Natural killer cell (primary cell): Measurements from ENCODE around the gene CEBPB. TPM values are rescaled to one million over a fixed set of nuclear protein-coding genes. Genes with fewer than 3 reads are reported as not detected.

Experiments used
- ATAC-seq, 3 donors: fragments of 150-1000 bp in 2 of 3; fragments of 200-7000 bp in 1 of 3; cut with Tn5 transposase; 1 replicate in 1 of 3; 2 replicates in 2 of 3; pipeline ENCODE4 v1.10.0; 2021; ENCODE audit warnings: mild to moderate bottlenecking in 2 of 3, moderate library complexity in 2 of 3
- DNase-seq, 2 donors: peaks; one replicate each; pipeline versions ENCODE4 v3.0.0 to v3.0.0-alpha.2; 2013 to 2021; ENCODE audit warnings: mixed read lengths in 1 of 2
- H3K27ac ChIP-seq: one replicate; pipeline ENCODE4 v1.5.1; 2013; ENCODE audit warnings: mild to moderate bottlenecking, low read length
- H3K27me3 ChIP-seq: one replicate; pipeline ENCODE4 v1.6.1; 2013; ENCODE audit warnings: low read length; ENCODE audit not compliant: control insufficient read depth, insufficient read depth
- H3K36me3 ChIP-seq: one replicate; pipeline ENCODE4 v1.6.1; 2013; ENCODE audit warnings: low read length; ENCODE audit not compliant: control insufficient read depth, insufficient read depth
- H3K4me1 ChIP-seq: one replicate; pipeline ENCODE4 v1.6.1; 2013; ENCODE audit warnings: low read length; ENCODE audit not compliant: control insufficient read depth, insufficient read depth
- H3K4me3 ChIP-seq: one replicate; pipeline ENCODE4 v1.5.1; 2013; ENCODE audit warnings: low read length
- H3K9me3 ChIP-seq: one replicate; pipeline ENCODE4 v1.6.1; 2013; ENCODE audit warnings: low read length; ENCODE audit not compliant: control insufficient read depth, insufficient read depth
- H3K27ac Mint-ChIP-seq, 2 donors: one replicate each; pipeline ENCODE4 v1.8.0; 2022; ENCODE audit warnings: mild to moderate bottlenecking in 2 of 2, mixed read lengths in 2 of 2, moderate library complexity in 1 of 2
- H3K27me3 Mint-ChIP-seq, 2 donors: one replicate each; pipeline ENCODE4 v1.8.0; 2022; ENCODE audit warnings: low read depth in 2 of 2, mixed read lengths in 2 of 2
- H3K36me3 Mint-ChIP-seq: one replicate; pipeline ENCODE4 v1.8.0; 2022; ENCODE audit warnings: mixed read lengths
- H3K4me1 Mint-ChIP-seq, 2 donors: one replicate each; pipeline ENCODE4 v1.8.0; 2022; ENCODE audit warnings: mixed read lengths in 2 of 2
- H3K4me3 Mint-ChIP-seq: one replicate; pipeline ENCODE4 v1.8.0; 2022; ENCODE audit warnings: mild to moderate bottlenecking, moderate library complexity, mixed read lengths
- H3K9me3 Mint-ChIP-seq, 2 donors: one replicate each; pipeline ENCODE4 v1.8.0; 2022; ENCODE audit warnings: mixed read lengths in 2 of 2
- WGBS: methylation state at CpG from one replicate; pipeline ENCODE4 v1.1.7; 2013; ENCODE audit warnings: missing lambda C conversion rate; ENCODE audit not compliant: insufficient coverage; 5-methylcytosine and 5-hydroxymethylcytosine counted together
- intact Hi-C: fragments of 100-400 bp; cut with micrococcal nuclease; formaldehyde crosslinking; loops from one replicate; pipeline ENCODE4 v1.14.2; 2022
- total RNA-seq, 4 donors: library from RNA; stranded (reverse); fragments of 120-200 nt in 1 of 4; gene quantifications; one replicate each; pipeline versions ENCODE4 v1.2.3 to v1.2.4, GENCODE V29; 2013 to 2022
- TF ChIP-seq, protein P1 (sequence below): fragments of 200-600 bp; IDR thresholded peaks from one replicate; pipeline ENCODE4 v1.8.0; 2022; ENCODE audit warnings: antibody characterized with exemption

Gene CEBPB
- total RNA-seq, 3 donors from 2014 or later (not counting 1 experiment from before 2014, with no cell fraction given), result 32.1 to 79.8 (median 68.2) TPM

GRCh38 chr20:50146732-50147662, 43.6 kb upstream of the CEBPB start:
- Mint-ChIP-seq H3K36me3 (no peaks in the 10 kb centered on the region), H3K4me3 (peak overlapping the region; percentile 76), H3K4me1 (peaks cover 50 to 75% of the 10 kb centered on the region in 2 donors), H3K27ac (peak overlapping the region; percentile 91 to 96), H3K27me3 (no peaks in the 10 kb centered on the region), H3K9me3 (no peaks in the 10 kb centered on the region)
- 23% methylated on average over 17 of the region's 17 CpGs for WGBS
- intact Hi-C loops, result no loop called here
- Histone ChIP-seq H3K27ac (peak overlapping the region; percentile 94), H3K4me3 (peak overlapping the region; percentile 14), H3K36me3 (peaks cover 20% of the 10 kb centered on the region), H3K9me3 (no peaks in the 10 kb centered on the region), H3K27me3 (no peaks in the 10 kb centered on the region), H3K4me1 (peaks cover 48% of the 10 kb centered on the region)
- DNase-seq, result peak; percentile 57 to 92
- peak; percentile 95 to 98 (median 97) for ATAC-seq
- TF ChIP-seq, protein P1, sequence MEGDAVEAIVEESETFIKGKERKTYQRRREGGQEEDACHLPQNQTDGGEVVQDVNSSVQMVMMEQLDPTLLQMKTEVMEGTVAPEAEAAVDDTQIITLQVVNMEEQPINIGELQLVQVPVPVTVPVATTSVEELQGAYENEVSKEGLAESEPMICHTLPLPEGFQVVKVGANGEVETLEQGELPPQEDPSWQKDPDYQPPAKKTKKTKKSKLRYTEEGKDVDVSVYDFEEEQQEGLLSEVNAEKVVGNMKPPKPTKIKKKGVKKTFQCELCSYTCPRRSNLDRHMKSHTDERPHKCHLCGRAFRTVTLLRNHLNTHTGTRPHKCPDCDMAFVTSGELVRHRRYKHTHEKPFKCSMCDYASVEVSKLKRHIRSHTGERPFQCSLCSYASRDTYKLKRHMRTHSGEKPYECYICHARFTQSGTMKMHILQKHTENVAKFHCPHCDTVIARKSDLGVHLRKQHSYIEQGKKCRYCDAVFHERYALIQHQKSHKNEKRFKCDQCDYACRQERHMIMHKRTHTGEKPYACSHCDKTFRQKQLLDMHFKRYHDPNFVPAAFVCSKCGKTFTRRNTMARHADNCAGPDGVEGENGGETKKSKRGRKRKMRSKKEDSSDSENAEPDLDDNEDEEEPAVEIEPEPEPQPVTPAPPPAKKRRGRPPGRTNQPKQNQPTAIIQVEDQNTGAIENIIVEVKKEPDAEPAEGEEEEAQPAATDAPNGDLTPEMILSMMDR, result no peak

- H3K4me3 Mint-ChIP-seq, result peak overlapping the region; percentile 25
- H3K27me3 ChIP-seq, result no peaks in the 10 kb centered on the region
- H3K4me3 ChIP-seq, result no peak overlapping the region
- TF ChIP-seq, protein P1, result no peak
- H3K9me3 ChIP-seq, result no peaks in the 10 kb centered on the region
- no peak for DNase-seq
- H3K36me3 Mint-ChIP-seq, result no peaks in the 10 kb centered on the region
- no peaks in the 10 kb centered on the region for H3K9me3 Mint-ChIP-seq
- intact Hi-C loops, result no loop called here
- no peak overlapping the region for H3K27ac ChIP-seq
- 97% methylated on average over 16 of the region's 16 CpGs for WGBS
- ATAC-seq, result no peak
- H3K27ac Mint-ChIP-seq, result peak overlapping the region in 1 of 2 donors; percentile 96
- H3K4me1 Mint-ChIP-seq, result peaks cover 54 to 82% of the 10 kb centered on the region in 2 donors
- H3K4me1 ChIP-seq, result peaks cover 68% of the 10 kb centered on the region
- H3K27me3 Mint-ChIP-seq, result no peaks in the 10 kb centered on the region
- peaks cover 8% of the 10 kb centered on the region for H3K36me3 ChIP-seq
These were observed 41.0 kb upstream of the CEBPB start for GRCh38 chr20:50149481-50150254.

- no peaks in the 10 kb centered on the region for H3K9me3 Mint-ChIP-seq
- Histone ChIP-seq H3K27ac (peak overlapping the region; percentile 7), H3K4me3 (no peak overlapping the region), H3K9me3 (no peaks in the 10 kb centered on the region), H3K4me1 (peaks cover 62% of the 10 kb centered on the region), H3K27me3 (no peaks in the 10 kb centered on the region), H3K36me3 (peaks cover 8% of the 10 kb centered on the region)
- H3K4me3 Mint-ChIP-seq, result peak overlapping the region; percentile 81
- TF ChIP-seq, protein P1, result no peak
- intact Hi-C loops, result no loop called here
- H3K27ac Mint-ChIP-seq, result peak overlapping the region; percentile 65 to 96
- WGBS, result 88% methylated on average over 5 of the region's 10 CpGs
- DNase-seq, result no peak
- ATAC-seq, result no peak
- H3K4me1 Mint-ChIP-seq, result peaks cover 51 to 78% of the 10 kb centered on the region in 2 donors
- no peaks in the 10 kb centered on the region for H3K36me3 Mint-ChIP-seq
- no peaks in the 10 kb centered on the region for H3K27me3 Mint-ChIP-seq
These were observed 39.4 kb upstream of the CEBPB start for GRCh38 chr20:50151034-50151743.
